Endothelial cell of umbilical vein (primary cell): ENCODE results near the gene KRT12. TPM values are rescaled to one million over a fixed set of nuclear protein-coding genes. Genes with fewer than 3 reads are reported as not detected.

ENCODE experiments used
- BruUV-seq: library from RNA; stranded (reverse); fragments of 400-500 nt; replicated peaks from 2 replicates; lab custom pipeline; 2021; lab: Mats Ljungman, UMichigan
- CTCF ChIA-PET: fragments of 300-600, 350-600 bp; sonication (Branson Sonifier 250); formaldehyde crosslinking; loops from one replicate; lab custom pipeline; 2021; ENCODE audit warnings: antibody characterized with exemption, inconsistent platforms; lab: Charles Lee
- POLR2A ChIA-PET: fragments of 300-600, 350-600 bp; sonication (Branson Sonifier 250); formaldehyde crosslinking; loops from one replicate; lab custom pipeline; 2021; ENCODE audit warnings: antibody characterized with exemption, inconsistent platforms; lab: Charles Lee
- DNase-seq: peaks from one replicate; pipeline ENCODE4 v3.0.0-alpha.2; 2011; ENCODE audit warnings: low read depth, low spot score
- FAIRE-seq: peaks from 2 replicates; lab custom pipeline; 2011; peaks lifted over from hg19 to GRCh38; lab: Jason Lieb, UNC
- H2AFZ ChIP-seq: 2 replicates; pipeline ENCODE4 v1.6.0; 2012; ENCODE audit warnings: low read depth, low read length, control low read depth, inconsistent platforms
- H3K27ac ChIP-seq: 2 replicates; pipeline ENCODE4 v1.5.1; 2011; ENCODE audit warnings: low read depth, mild to moderate bottlenecking, control low read depth, low read length, moderate library complexity; ENCODE audit not compliant: insufficient read depth
- H3K27me3 ChIP-seq, 2 experiments: 2 replicates each; pipeline versions ENCODE4 v1.6.0 to v1.6.1; 2011; ENCODE audit warnings: low read length in 2 of 2, mixed read lengths in 1 of 2; ENCODE audit not compliant: control insufficient read depth in 2 of 2, insufficient read depth in 2 of 2
- H3K36me3 ChIP-seq, 2 experiments: 2 replicates in 1 of 2; 3 replicates in 1 of 2; pipeline ENCODE4 v1.5.1; 2011; ENCODE audit warnings: low read length in 2 of 2, mild to moderate bottlenecking in 1 of 2, moderate library complexity in 1 of 2; ENCODE audit not compliant: control insufficient read depth in 2 of 2, insufficient read depth in 2 of 2; ENCODE audit errors: extremely low read depth in 1 of 2
- H3K4me1 ChIP-seq: 3 replicates; pipeline ENCODE4 v1.5.1; 2011; ENCODE audit warnings: mild to moderate bottlenecking, low read length; ENCODE audit not compliant: control insufficient read depth, insufficient read depth; ENCODE audit errors: extremely low read depth
- H3K4me2 ChIP-seq: 2 replicates; pipeline ENCODE4 v1.6.1; 2011; ENCODE audit warnings: low read length, control low read depth, mixed read lengths; ENCODE audit not compliant: insufficient read depth
- H3K4me3 ChIP-seq, 3 experiments: fragments of 200-600 bp in 1 of 3; sonication (generic), shearing (Covaris generic) in 1 of 3; replicated peaks in 1 of 3; 2 replicates each; pipeline ENCODE4 v1.5.1; 2011 to 2016; ENCODE audit warnings: control low read depth in 3 of 3, low read length in 3 of 3, mild to moderate bottlenecking in 2 of 3, inconsistent platforms in 1 of 3, low read depth in 1 of 3, moderate library complexity in 1 of 3; ENCODE audit not compliant: insufficient read depth in 1 of 3
- H3K79me2 ChIP-seq: 2 replicates; pipeline ENCODE4 v1.6.0; 2012; ENCODE audit warnings: low read length, inconsistent platforms; ENCODE audit not compliant: control insufficient read depth, insufficient read depth
- H3K9ac ChIP-seq: replicated peaks from 2 replicates; pipeline ENCODE3; 2011; ENCODE audit warnings: low read length, control low read depth; ENCODE audit not compliant: insufficient read depth; ENCODE audit errors: extremely low read depth
- H3K9me1 ChIP-seq: replicated peaks from 3 replicates; pipeline ENCODE4 v1.6.0; 2011; ENCODE audit warnings: mild to moderate bottlenecking, low read length; ENCODE audit not compliant: control insufficient read depth, insufficient read depth; ENCODE audit errors: extremely low read depth
- H3K9me3 ChIP-seq: replicated peaks from 2 replicates; pipeline ENCODE4 v1.5.1; 2012; ENCODE audit warnings: low read length, inconsistent platforms; ENCODE audit not compliant: control insufficient read depth, insufficient read depth
- H4K20me1 ChIP-seq: replicated peaks from 2 replicates; pipeline ENCODE3; 2011; ENCODE audit warnings: mild to moderate bottlenecking, low read length; ENCODE audit not compliant: control insufficient read depth, insufficient read depth; ENCODE audit errors: extremely low read depth
- CTCF ChIP-seq, 2 donors: IDR thresholded peaks; 1 replicate in 1 of 2; 2 replicates in 1 of 2; pipeline ENCODE4 v1.5.1; 2011; ENCODE audit warnings: low read length in 2 of 2, mild to moderate bottlenecking in 2 of 2, moderate library complexity in 2 of 2, control low read depth in 1 of 2, inconsistent platforms in 1 of 2, low read depth in 1 of 2; ENCODE audit not compliant: insufficient read depth in 1 of 2; ENCODE audit errors: extremely low read depth in 1 of 2
- EZH2 ChIP-seq: IDR thresholded peaks from 2 replicates; pipeline ENCODE4 v1.6.1; 2012; ENCODE audit warnings: borderline replicate concordance, low read depth, mild to moderate bottlenecking, moderate library complexity, low read length, inconsistent platforms; ENCODE audit not compliant: severe bottlenecking
- FOS ChIP-seq: IDR thresholded peaks from 2 replicates; pipeline ENCODE4 v1.6.1; 2011; ENCODE audit warnings: mild to moderate bottlenecking, low read length, moderate library complexity, borderline replicate concordance; ENCODE audit not compliant: insufficient read depth
- GATA2 ChIP-seq: IDR thresholded peaks from 2 replicates; pipeline ENCODE4 v1.7.0; 2011; ENCODE audit warnings: low read depth, mild to moderate bottlenecking, moderate library complexity, mixed read lengths, low read length; ENCODE audit not compliant: insufficient read length, insufficient read depth
- JUN ChIP-seq: IDR thresholded peaks from 2 replicates; pipeline ENCODE4 v1.6.1; 2011; ENCODE audit warnings: borderline replicate concordance, low read depth; ENCODE audit not compliant: insufficient read length, insufficient read depth
- MAX ChIP-seq: IDR thresholded peaks from 2 replicates; pipeline ENCODE4 v1.6.1; 2011; ENCODE audit not compliant: insufficient read depth, insufficient read length
- MYC ChIP-seq: IDR thresholded peaks from one replicate; pipeline ENCODE4 v1.6.1; 2011; ENCODE audit warnings: mild to moderate bottlenecking, low read depth, low read length
- POLR2A ChIP-seq: IDR thresholded peaks from 2 replicates; pipeline ENCODE4 v1.6.1; 2012; ENCODE audit warnings: low read depth, mild to moderate bottlenecking, control low read depth, low read length
- POLR2AphosphoS5 ChIP-seq: IDR thresholded peaks from 2 replicates; pipeline ENCODE4 v1.6.1; 2012; ENCODE audit warnings: low read depth, mild to moderate bottlenecking, control low read depth, low read length, moderate library complexity; ENCODE audit not compliant: insufficient read depth
- dilution Hi-C: fragments of 300-500 bp; cut with MboI; formaldehyde crosslinking; loops from one replicate; pipeline ENCODE4 v1.15.0; 2019; ENCODE audit warnings: low sequenced_read_pairs; ENCODE audit not compliant: extremely low pct_ligation_motif_present
- intact Hi-C: fragments of 100-400 bp; cut with micrococcal nuclease; formaldehyde crosslinking; loops from one replicate; pipeline ENCODE4 v1.10.0; 2022
- polyA plus RNA-seq, 4 experiments: library from polyadenylated mRNA; depleted of rRNA in 3 of 4; stranded (reverse) in 3 of 4; unstranded in 1 of 4; fragments of >200 nt; gene quantifications; 2 replicates each; pipeline versions ENCODE4 v1.2.1 to v1.2.3, GENCODE V29; 2011 to 2012; ENCODE audit warnings: missing spikeins in 1 of 4
- total RNA-seq: library from RNA; stranded (reverse); gene quantifications from 2 replicates; pipeline ENCODE4 v1.2.3, GENCODE V29; 2021

KRT12 gene
- total and polyA plus RNA-seq, 2 donors (not counting 3 experiments of a cell fraction or from before 2014, with no cell fraction given) = not detected

DNA sequence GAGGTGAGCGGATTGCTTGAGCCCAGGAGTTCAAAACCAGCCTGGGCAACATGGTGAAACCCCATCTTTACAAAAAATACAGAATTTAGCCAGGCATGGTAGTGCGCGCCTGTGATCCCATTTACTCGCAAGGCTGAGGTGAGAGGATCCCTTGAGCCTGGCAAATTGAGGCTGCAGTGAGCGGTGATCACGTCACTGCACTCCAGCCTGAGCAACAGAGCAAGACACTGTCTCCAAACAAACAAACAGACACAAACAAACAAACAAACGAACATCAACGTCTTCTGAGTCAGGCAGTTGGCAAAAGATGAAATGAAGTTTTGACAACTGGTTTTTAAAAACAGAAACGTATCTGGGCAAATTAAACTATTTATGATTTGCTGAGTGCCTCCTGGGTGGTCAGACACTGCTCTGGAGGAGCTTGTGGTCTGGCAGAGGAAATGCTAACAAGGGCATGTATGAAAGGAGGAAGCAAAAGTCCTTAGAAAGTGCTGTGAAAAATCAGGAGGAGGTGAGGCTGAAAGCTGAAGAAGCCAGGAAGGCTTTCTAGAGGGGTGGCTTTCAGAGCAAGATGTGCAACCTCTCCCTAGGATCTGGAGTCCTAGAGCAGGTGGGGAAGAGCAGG lies 28.2 kb upstream of the KRT12 start:
- TF ChIP-seq MYC (no peak), MAX (no peak), GATA2 (no peak), EZH2 (no peak), POLR2AphosphoS5 (no peak), FOS (no peak), JUN (no peak), CTCF (IDR thresholded peaks at IDR 0.05; ENCODE audit: extremely low read depth in 1 of 2, insufficient read depth in 1 of 2, low read depth in 1 of 2, low read length in 2 of 2) (no peak), POLR2A (no peak)
- no peak for FAIRE-seq
- H3K27me3 ChIP-seq = peaks cover 3% of the 10 kb centered on the region in 2 experiments

More for the DNA sequence above, 28.2 kb upstream of the KRT12 start:
- ChIA-PET POLR2A (no interaction called here), CTCF (no interaction called here)
- H2AFZ ChIP-seq = no peak overlapping the region
- no peaks in the 10 kb centered on the region for H3K4me1 ChIP-seq
- H3K4me2 ChIP-seq = no peak overlapping the region
- H4K20me1 ChIP-seq = no peaks in the 10 kb centered on the region
- intact Hi-C loops = no loop called here
- BruUV-seq = no TSS peak
- no peak overlapping the region for H3K27ac ChIP-seq
- H3K36me3 ChIP-seq = no peaks in the 10 kb centered on the region
- H3K79me2 ChIP-seq = no peaks in the 10 kb centered on the region
- no peak overlapping the region for H3K4me3 ChIP-seq
- DNase-seq = no peak
- no peak overlapping the region for H3K9ac ChIP-seq
- no peaks in the 10 kb centered on the region for H3K9me1 ChIP-seq
- no peaks in the 10 kb centered on the region for H3K9me3 ChIP-seq
- dilution Hi-C loops = no loop called here
